Measurements from ENCODE around the gene ATP1A4.

The ATP1A4 gene

GRCh38 chr1:160139840-160140239 is 11.6 kb upstream of the ATP1A4 start:
- in situ Hi-C loops (cut with MboI; ENCODE audit: low sequenced_read_pairs) = no loop called here

GRCh38 chr1:160143695-160144094 is 7.7 kb upstream of the ATP1A4 start:
- in situ Hi-C loops (cut with MboI; ENCODE audit: low sequenced_read_pairs) = no loop called here

- in situ Hi-C loops (cut with MboI; ENCODE audit: low sequenced_read_pairs) = no loop called here
These were observed 6.5 kb upstream of the ATP1A4 start for GRCh38 chr1:160144921-160145320.

- in situ Hi-C loops (cut with MboI; ENCODE audit: low sequenced_read_pairs) = no loop called here
These were observed 5.3 kb upstream of the ATP1A4 start for GRCh38 chr1:160146107-160146506.

GRCh38 chr1:160148121-160148520 is 3.3 kb upstream of the ATP1A4 start:
- in situ Hi-C loops (cut with MboI; ENCODE audit: low sequenced_read_pairs) = no loop called here

GRCh38 chr1:160149233-160149632 is 2.2 kb upstream of the ATP1A4 start:
- in situ Hi-C loops (cut with MboI; ENCODE audit: low sequenced_read_pairs) = no loop called here

- in situ Hi-C loops (cut with MboI; ENCODE audit: low sequenced_read_pairs) = no loop called here
These were observed 1.7 kb upstream of the ATP1A4 start for GRCh38 chr1:160149716-160150115.

- in situ Hi-C loops (cut with MboI; ENCODE audit: low sequenced_read_pairs) = no loop called here
These were observed 3.4 kb downstream of the ATP1A4 start for GRCh38 chr1:160154790-160155189.

GRCh38 chr1:160156361-160156760 is 5.0 kb downstream of the ATP1A4 start:
- in situ Hi-C loops (cut with MboI; ENCODE audit: low sequenced_read_pairs) = no loop called here

GRCh38 chr1:160157174-160157573 is 5.8 kb downstream of the ATP1A4 start:
- in situ Hi-C loops (cut with MboI; ENCODE audit: low sequenced_read_pairs) = no loop called here

GRCh38 chr1:160158031-160158430 is 6.6 kb downstream of the ATP1A4 start:
- in situ Hi-C loops (cut with MboI; ENCODE audit: low sequenced_read_pairs) = no loop called here

- in situ Hi-C loops (cut with MboI; ENCODE audit: low sequenced_read_pairs) = no loop called here
These were observed 7.1 kb downstream of the ATP1A4 start for GRCh38 chr1:160158534-160158933.

- in situ Hi-C loops (cut with MboI; ENCODE audit: low sequenced_read_pairs) = no loop called here
These were observed 8.4 kb downstream of the ATP1A4 start for GRCh38 chr1:160159846-160160245.

- in situ Hi-C loops (cut with MboI; ENCODE audit: low sequenced_read_pairs) = no loop called here
These were observed 10.7 kb downstream of the ATP1A4 start for GRCh38 chr1:160161965-160162705.

- in situ Hi-C loops (cut with MboI; ENCODE audit: low sequenced_read_pairs) = no loop called here
These were observed 11.5 kb downstream of the ATP1A4 start for GRCh38 chr1:160162931-160163330.

- in situ Hi-C loops (cut with MboI; ENCODE audit: low sequenced_read_pairs) = no loop called here
These were observed 12.2 kb downstream of the ATP1A4 start for GRCh38 chr1:160163615-160164014.

- in situ Hi-C loops (cut with MboI; ENCODE audit: low sequenced_read_pairs) = no loop called here
These were observed 12.7 kb downstream of the ATP1A4 start for GRCh38 chr1:160164121-160164520.

GRCh38 chr1:160166166-160166868 is 14.9 kb downstream of the ATP1A4 start:
- in situ Hi-C loops (cut with MboI; ENCODE audit: low sequenced_read_pairs) = no loop called here

GRCh38 chr1:160167056-160167455 is 15.7 kb downstream of the ATP1A4 start:
- in situ Hi-C loops (cut with MboI; ENCODE audit: low sequenced_read_pairs) = no loop called here

GRCh38 chr1:160167580-160167979 is 16.2 kb downstream of the ATP1A4 start:
- in situ Hi-C loops (cut with MboI; ENCODE audit: low sequenced_read_pairs) = no loop called here

GRCh38 chr1:160168016-160168415 is 16.6 kb downstream of the ATP1A4 start:
- in situ Hi-C loops (cut with MboI; ENCODE audit: low sequenced_read_pairs) = no loop called here

GRCh38 chr1:160168609-160169369 is 17.4 kb downstream of the ATP1A4 start:
- in situ Hi-C loops (cut with MboI; ENCODE audit: low sequenced_read_pairs) = no loop called here
